Caco-2 (cell line): ENCODE measurements around the gene TRDMT1. TPM values are rescaled to one million over a fixed set of nuclear protein-coding genes. Genes with fewer than 3 reads are reported as not detected.

Source experiments
- BruUV-seq: library from RNA; stranded (reverse); fragments of 400-500 nt; replicated peaks from 2 replicates; lab custom pipeline; 2021; lab: Mats Ljungman, UMichigan
- CTCF ChIA-PET: fragments of 300-600 bp; sonication (Branson Sonifier 250); formaldehyde crosslinking; loops from one replicate; lab custom pipeline; 2022; ENCODE audit warnings: antibody characterized with exemption; lab: Charles Lee
- POLR2A ChIA-PET: fragments of 300-600 bp; sonication (Branson Sonifier 250); formaldehyde crosslinking; loops from one replicate; lab custom pipeline; 2022; ENCODE audit warnings: antibody characterized with exemption; lab: Charles Lee
- DNase-seq, 2 experiments: peaks; one replicate each; pipeline versions ENCODE4 v3.0.0 to v3.0.0-alpha.2; 2020 to 2022
- H3K27me3 ChIP-seq: replicated peaks from 2 replicates; pipeline ENCODE4 v1.6.0; 2011; ENCODE audit warnings: low read length; ENCODE audit not compliant: control insufficient read depth, insufficient read depth
- H3K36me3 ChIP-seq: 2 replicates; pipeline ENCODE4 v1.5.1; 2011; ENCODE audit warnings: low read length; ENCODE audit not compliant: control insufficient read depth, insufficient read depth
- H3K4me1 ChIP-seq: fragments of 250-450 bp; sonication (Bioruptor Pico); 2 replicates; pipeline ENCODE4 v1.5.1; 2020; ENCODE audit warnings: mild to moderate bottlenecking
- H3K4me3 ChIP-seq: 2 replicates; pipeline ENCODE4 v1.5.1; 2011; ENCODE audit warnings: low read depth, mild to moderate bottlenecking, control low read depth, low read length
- H3K9me3 ChIP-seq: fragments of 250-450 bp; sonication (Bioruptor Pico); 2 replicates; pipeline ENCODE4 v1.5.1; 2020; ENCODE audit warnings: mild to moderate bottlenecking, moderate library complexity
- H3K27ac Mint-ChIP-seq: one replicate; pipeline ENCODE4 v1.8.0; 2022; ENCODE audit warnings: mixed read lengths; ENCODE audit not compliant: unreplicated experiment
- H3K27me3 Mint-ChIP-seq: one replicate; pipeline ENCODE4 v1.8.0; 2022; ENCODE audit warnings: mixed read lengths; ENCODE audit not compliant: insufficient read depth, unreplicated experiment
- H3K36me3 Mint-ChIP-seq: one replicate; pipeline ENCODE4 v1.8.0; 2022; ENCODE audit warnings: mild to moderate bottlenecking, mixed read lengths; ENCODE audit not compliant: insufficient read depth, unreplicated experiment
- H3K4me1 Mint-ChIP-seq: one replicate; pipeline ENCODE4 v1.8.0; 2022; ENCODE audit warnings: low read depth, mixed read lengths; ENCODE audit not compliant: unreplicated experiment
- H3K4me3 Mint-ChIP-seq: one replicate; pipeline ENCODE4 v1.8.0; 2022; ENCODE audit warnings: mild to moderate bottlenecking, moderate library complexity, mixed read lengths; ENCODE audit not compliant: unreplicated experiment
- H3K9me3 Mint-ChIP-seq: one replicate; pipeline ENCODE4 v1.8.0; 2022; ENCODE audit warnings: mixed read lengths; ENCODE audit not compliant: unreplicated experiment
- CTCF ChIP-seq, 2 experiments: fragments of 200-600 bp in 1 of 2; IDR thresholded peaks; 1 replicate in 1 of 2; 2 replicates in 1 of 2; pipeline versions ENCODE4 v1.5.1 to v1.8.0; 2011 to 2022; ENCODE audit warnings: antibody characterized with exemption in 1 of 2, control low read depth in 1 of 2, inconsistent platforms in 1 of 2, low read depth in 1 of 2, low read length in 1 of 2, mild to moderate bottlenecking in 1 of 2, moderate library complexity in 1 of 2; ENCODE audit not compliant: insufficient read depth in 1 of 2, severe bottlenecking in 1 of 2, unreplicated experiment in 1 of 2
- intact Hi-C: fragments of 100-400 bp; cut with micrococcal nuclease; formaldehyde crosslinking; loops from one replicate; pipeline ENCODE4 v1.10.0; 2022; ENCODE audit not compliant: unreplicated experiment
- total RNA-seq: library from RNA; stranded (reverse); gene quantifications from 2 replicates; pipeline ENCODE4 v1.2.3, GENCODE V29; 2022

The TRDMT1 gene
- total RNA-seq, 1 experiment from 2014 or later = 8.6 TPM

GRCh38 chr10:17134282-17134681, 67.2 kb downstream of the TRDMT1 start:
- H3K4me3 Mint-ChIP-seq = no peak overlapping the region
- H3K27ac Mint-ChIP-seq = no peak overlapping the region
- no peak for DNase-seq
- POLR2A ChIA-PET = no interaction called here
- Histone ChIP-seq H3K4me3 (no peak overlapping the region), H3K27me3 (no peaks in the 10 kb centered on the region), H3K36me3 (no peaks in the 10 kb centered on the region), H3K9me3 (no peaks in the 10 kb centered on the region), H3K4me1 (peaks cover 23% of the 10 kb centered on the region)
- CTCF ChIA-PET = no interaction called here
- H3K27me3 Mint-ChIP-seq = no peaks in the 10 kb centered on the region
- H3K4me1 Mint-ChIP-seq = peaks cover 21% of the 10 kb centered on the region
- BruUV-seq = no TSS peak
- TF ChIP-seq CTCF (IDR thresholded peaks at IDR 0.05; ENCODE audit: insufficient read depth in 1 of 2, low read depth in 1 of 2, low read length in 1 of 2, severe bottlenecking in 1 of 2, unreplicated experiment in 1 of 2) = no peak
- H3K36me3 Mint-ChIP-seq = no peaks in the 10 kb centered on the region
- intact Hi-C loops = no loop called here
- peaks cover 13% of the 10 kb centered on the region for H3K9me3 Mint-ChIP-seq

GRCh38 chr10:17129741-17130140, 71.7 kb downstream of the TRDMT1 start, which contains the start of gene CUBN:
Gene CUBN (minus strand): TSS chr10:17129811. CDS start chr10:17129765, 46 bp downstream.
- intact Hi-C loops = loop anchor here (2.0 kb wide), 1 partner anchor 15 kb away; no protein-coding TSS in a partner anchor
- Histone ChIP-seq H3K4me1 (peaks cover 47% of the 10 kb centered on the region), H3K27me3 (no peaks in the 10 kb centered on the region), H3K36me3 (no peaks in the 10 kb centered on the region), H3K4me3 (no peak within 1 kb of the TSS), H3K9me3 (no peaks in the 10 kb centered on the region)
- Mint-ChIP-seq H3K4me3 (no peak within 1 kb of the TSS), H3K27me3 (no peaks in the 10 kb centered on the region), H3K27ac (no peak within 1 kb of the TSS), H3K9me3 (peaks cover 6% of the 10 kb centered on the region), H3K4me1 (peaks cover 42% of the 10 kb centered on the region), H3K36me3 (no peaks in the 10 kb centered on the region)
- TF ChIP-seq CTCF (IDR thresholded peaks at IDR 0.05; ENCODE audit: insufficient read depth in 1 of 2, low read depth in 1 of 2, low read length in 1 of 2, severe bottlenecking in 1 of 2, unreplicated experiment in 1 of 2) = no peak
- ChIA-PET CTCF (no interaction called here), POLR2A (no interaction called here)
- peak; percentile 24 to 52 for DNase-seq
- no TSS peak for BruUV-seq

- no peaks in the 10 kb centered on the region for H3K9me3 Mint-ChIP-seq
- ChIA-PET CTCF (interaction anchor here (0.6 kb wide), 1 partner anchor 15 kb away, joined by 3 read pairs; no protein-coding TSS in a partner anchor), POLR2A (no interaction called here)
- H3K27ac Mint-ChIP-seq = no peak overlapping the region
- Histone ChIP-seq H3K4me1 (peaks cover 60% of the 10 kb centered on the region), H3K4me3 (0 out of 2 replicates have a peak overlapping the region, but pooled peaks have one; percentile 1), H3K9me3 (no peaks in the 10 kb centered on the region), H3K27me3 (no peaks in the 10 kb centered on the region), H3K36me3 (no peaks in the 10 kb centered on the region)
- no peaks in the 10 kb centered on the region for H3K27me3 Mint-ChIP-seq
- no peak for DNase-seq
- H3K4me3 Mint-ChIP-seq = no peak overlapping the region
- BruUV-seq = no TSS peak
- peaks cover 47% of the 10 kb centered on the region for H3K4me1 Mint-ChIP-seq
- no peaks in the 10 kb centered on the region for H3K36me3 Mint-ChIP-seq
- no peak for TF ChIP-seq CTCF (IDR thresholded peaks at IDR 0.05; ENCODE audit: insufficient read depth in 1 of 2, low read depth in 1 of 2, low read length in 1 of 2, severe bottlenecking in 1 of 2, unreplicated experiment in 1 of 2)
- intact Hi-C loops = loop anchor here (2.0 kb wide), 1 partner anchor 13 kb away; no protein-coding TSS in a partner anchor
These were observed 73.2 kb downstream of the TRDMT1 start for GRCh38 chr10:17128261-17128660.
